Gastrocnemius medialis (tissue), 4 donors: ENCODE data around the gene ADCY9. TPM values are rescaled to one million over a fixed set of nuclear protein-coding genes. Genes with fewer than 3 reads are reported as not detected.
"Not testable (repeated sequence)": the region's sequence is repeated elsewhere in the genome, so short reads cannot be mapped to it uniquely, and the experiment has no call there.

Source experiments
- ATAC-seq, 2 donors: fragments of 150-250 bp; one replicate each; pipeline ENCODE4 v1.9.1; 2016
- DNase-seq, 2 donors: peaks; one replicate each; pipeline ENCODE4 v3.0.0-alpha.2; 2019
- H3K27ac ChIP-seq, 4 donors: fragments of 200-600 bp; sonication (generic); 1 replicate in 1 of 4; 2 replicates in 3 of 4; pipeline ENCODE4 v1.5.1; 2016 to 2018; ENCODE audit warnings: mild to moderate bottlenecking in 2 of 4, moderate library complexity in 1 of 4
- H3K27me3 ChIP-seq, 3 donors: fragments of 200-600 bp; sonication (generic) in 2 of 3; 1 replicate in 1 of 3; 2 replicates in 2 of 3; pipeline versions ENCODE4 v1.5.1 to v1.6.0; 2016 to 2019; ENCODE audit warnings: mild to moderate bottlenecking in 1 of 3, moderate library complexity in 1 of 3
- H3K36me3 ChIP-seq, 2 donors: fragments of 200-600 bp; sonication (generic) in 1 of 2; one replicate each; pipeline ENCODE4 v1.5.1; 2017 to 2018
- H3K4me1 ChIP-seq, 2 donors: fragments of 200-600 bp; sonication (generic) in 1 of 2; one replicate each; pipeline ENCODE4 v1.5.1; 2016 to 2017; ENCODE audit warnings: mild to moderate bottlenecking in 2 of 2
- H3K4me3 ChIP-seq, 4 donors: fragments of 200-600 bp; sonication (generic) in 3 of 4; 1 replicate in 1 of 4; 2 replicates in 3 of 4; pipeline ENCODE4 v1.5.1; 2016 to 2019; ENCODE audit warnings: mild to moderate bottlenecking in 2 of 4
- H3K9me3 ChIP-seq, 3 donors: fragments of 200-600 bp; sonication (generic) in 2 of 3; 1 replicate in 1 of 3; 2 replicates in 2 of 3; pipeline ENCODE4 v1.5.1; 2016 to 2019
- CTCF ChIP-seq, 5 experiments: fragments of 450-650 bp in 3 of 5; fragments of 200-600 bp in 2 of 5; sonication (generic) in 2 of 5; IDR thresholded peaks in 4 of 5; conservative IDR thresholded peaks in 1 of 5; 1 replicate in 4 of 5; 2 replicates in 1 of 5; pipeline ENCODE4 v1.5.1; 2016 to 2019; ENCODE audit warnings: antibody characterized with exemption in 5 of 5, mild to moderate bottlenecking in 3 of 5, moderate library complexity in 3 of 5
- POLR2A ChIP-seq, 2 donors: fragments of 450-650 bp; IDR thresholded peaks; one replicate each; pipeline ENCODE4 v1.6.1; 2017; ENCODE audit warnings: antibody characterized with exemption in 2 of 2, mild to moderate bottlenecking in 2 of 2, moderate library complexity in 2 of 2
- in situ Hi-C, 4 donors: fragments of 200-750 bp; cut with MboI; loops; one replicate each; pipeline versions ENCODE4 v1.15.0 to v1.8.0; 2017; ENCODE audit warnings: low sequenced_read_pairs in 4 of 4
- intact Hi-C: fragments of 100-400 bp; cut with DNase I; formaldehyde crosslinking; loops from one replicate; pipeline ENCODE4 v1.15.1; 2023; ENCODE audit warnings: low total_unique reads
- total RNA-seq, 4 donors: library from RNA; depleted of rRNA; stranded (reverse); fragments of >200 nt; gene quantifications; one replicate each; pipeline versions ENCODE4 v1.1.0 to v1.2.3, GENCODE V29; 2016

The ADCY9 gene
- total RNA-seq, 4 donors from 2014 or later, result 84.9 to 223 (median 163) TPM

DNA sequence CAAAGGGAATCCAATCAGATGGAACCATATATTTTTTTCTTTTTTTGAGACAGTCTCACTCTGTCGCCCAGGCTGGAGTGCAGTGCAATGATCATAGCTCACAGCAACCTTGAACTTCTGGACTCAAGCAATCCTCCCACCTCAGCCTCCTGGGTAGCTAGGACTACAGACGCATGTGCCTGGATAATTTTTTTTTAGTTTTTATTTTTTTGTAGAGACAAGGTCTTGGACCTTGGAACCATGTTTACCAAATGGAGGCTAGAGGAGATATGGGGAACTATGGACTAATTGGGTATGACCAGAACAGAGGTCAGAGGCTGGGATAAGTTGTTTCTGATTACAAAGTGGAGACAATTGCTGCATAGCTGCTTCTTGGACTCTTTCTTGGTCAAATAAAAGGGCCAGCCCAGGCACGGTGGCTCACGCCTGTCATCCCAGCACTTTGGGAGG lies 41.2 kb upstream of the ADCY9 start:
- H3K36me3 ChIP-seq, result no peaks in the 10 kb centered on the region
- no peak for TF ChIP-seq CTCF (IDR thresholded peaks at IDR 0.05 in 4 of 5, conservative IDR thresholded peaks at IDR 0.05 in 1 of 5)
- no peak for TF ChIP-seq POLR2A (IDR thresholded peaks at IDR 0.05)
- H3K27ac ChIP-seq, result no peak overlapping the region
- intact Hi-C loops (no loop called here), in situ Hi-C loops (no loop called here)
- H3K4me3 ChIP-seq, result no peak overlapping the region
- ATAC-seq, result no peak
- DNase-seq, result no peak
- no peaks in the 10 kb centered on the region for H3K4me1 ChIP-seq
- H3K27me3 ChIP-seq, result no peaks in the 10 kb centered on the region
- no peaks in the 10 kb centered on the region for H3K9me3 ChIP-seq

GRCh38 chr16:4156503-4156902 lies 40.3 kb upstream of the ADCY9 start:
- H3K36me3 ChIP-seq, H3K27ac ChIP-seq, H3K27me3 ChIP-seq, in situ Hi-C loops, ATAC-seq, H3K9me3 ChIP-seq, intact Hi-C loops, H3K4me1 ChIP-seq, H3K4me3 ChIP-seq, DNase-seq: not testable (repeated sequence)

DNA sequence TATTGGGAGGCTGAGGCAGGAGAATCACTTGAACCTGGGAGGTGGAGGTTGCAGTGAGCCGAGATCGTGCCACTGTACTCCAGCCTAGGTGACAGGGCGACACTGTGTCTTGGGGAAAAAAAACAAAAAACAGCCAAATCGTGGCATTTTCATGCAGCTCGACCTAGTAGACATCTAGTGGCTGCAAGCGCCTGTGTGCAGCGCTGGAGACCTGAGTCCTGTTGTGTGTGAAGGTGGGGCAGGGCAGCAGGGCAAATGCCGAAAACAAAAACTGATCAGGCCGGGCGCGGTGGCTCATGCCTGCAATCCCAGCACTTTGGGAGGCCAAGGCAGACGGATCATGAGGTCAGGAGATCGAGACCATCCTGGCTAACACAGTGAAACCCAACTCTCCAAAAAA lies 37.1 kb upstream of the ADCY9 start:
- H3K9me3 ChIP-seq, ATAC-seq, in situ Hi-C loops, H3K27ac ChIP-seq, H3K36me3 ChIP-seq, intact Hi-C loops, H3K27me3 ChIP-seq, H3K4me3 ChIP-seq, H3K4me1 ChIP-seq, DNase-seq: not testable (repeated sequence)

- intact Hi-C loops (no loop called here), in situ Hi-C loops (no loop called here)
- Histone ChIP-seq H3K27me3 (no peaks in the 10 kb centered on the region), H3K27ac (no peak overlapping the region), H3K36me3 (no peaks in the 10 kb centered on the region), H3K9me3 (no peaks in the 10 kb centered on the region), H3K4me3 (no peak overlapping the region), H3K4me1 (no peaks in the 10 kb centered on the region)
- DNase-seq (no peak), ATAC-seq (no peak)
- no peak for TF ChIP-seq CTCF (IDR thresholded peaks at IDR 0.05 in 4 of 5, conservative IDR thresholded peaks at IDR 0.05 in 1 of 5)
- TF ChIP-seq POLR2A (IDR thresholded peaks at IDR 0.05), result no peak
Observed at GRCh38 chr16:4152267-4152666, 36.0 kb upstream of the ADCY9 start.

- H3K4me1 ChIP-seq, result no peaks in the 10 kb centered on the region
- no peak overlapping the region for H3K27ac ChIP-seq
- no peaks in the 10 kb centered on the region for H3K27me3 ChIP-seq
- no peaks in the 10 kb centered on the region for H3K36me3 ChIP-seq
- in situ Hi-C loops, result no loop called here
- intact Hi-C loops, result no loop called here
- DNase-seq (no peak), ATAC-seq (no peak)
- H3K9me3 ChIP-seq, result no peaks in the 10 kb centered on the region
- TF ChIP-seq CTCF (IDR thresholded peaks at IDR 0.05 in 4 of 5, conservative IDR thresholded peaks at IDR 0.05 in 1 of 5) (no peak), POLR2A (IDR thresholded peaks at IDR 0.05) (no peak)
- no peak overlapping the region for H3K4me3 ChIP-seq
Observed at GRCh38 chr16:4147236-4147635, 31.0 kb upstream of the ADCY9 start.

- TF ChIP-seq POLR2A (IDR thresholded peaks at IDR 0.05) (no peak), CTCF (IDR thresholded peaks at IDR 0.05 in 4 of 5, conservative IDR thresholded peaks at IDR 0.05 in 1 of 5) (no peak)
- Histone ChIP-seq H3K4me3 (no peak overlapping the region), H3K27me3 (no peaks in the 10 kb centered on the region), H3K4me1 (no peaks in the 10 kb centered on the region), H3K36me3 (no peaks in the 10 kb centered on the region), H3K27ac (no peak overlapping the region), H3K9me3 (no peaks in the 10 kb centered on the region)
- in situ Hi-C loops (no loop called here), intact Hi-C loops (no loop called here)
- no peak for DNase-seq
- no peak for ATAC-seq
Observed at GRCh38 chr16:4142268-4142667, 26.0 kb upstream of the ADCY9 start.
